GM12875 (cell line): Measurements from ENCODE around the gene VGLL4.

Experiments
- H3K4me3 ChIP-seq: one replicate; pipeline ENCODE4 v1.5.1; 2011; ENCODE audit warnings: low read depth, low read length, control low read depth
- CTCF ChIP-seq: IDR thresholded peaks from 2 replicates; pipeline ENCODE4 v1.5.1; 2011; ENCODE audit warnings: low read depth, mild to moderate bottlenecking, control low read depth, inconsistent platforms, low read length, moderate library complexity, borderline replicate concordance; ENCODE audit not compliant: insufficient read depth

VGLL4 gene

GRCh38 chr3:11555881-11556633 lies 87.7 kb downstream of the VGLL4 start:
- no peak for TF ChIP-seq CTCF

DNA sequence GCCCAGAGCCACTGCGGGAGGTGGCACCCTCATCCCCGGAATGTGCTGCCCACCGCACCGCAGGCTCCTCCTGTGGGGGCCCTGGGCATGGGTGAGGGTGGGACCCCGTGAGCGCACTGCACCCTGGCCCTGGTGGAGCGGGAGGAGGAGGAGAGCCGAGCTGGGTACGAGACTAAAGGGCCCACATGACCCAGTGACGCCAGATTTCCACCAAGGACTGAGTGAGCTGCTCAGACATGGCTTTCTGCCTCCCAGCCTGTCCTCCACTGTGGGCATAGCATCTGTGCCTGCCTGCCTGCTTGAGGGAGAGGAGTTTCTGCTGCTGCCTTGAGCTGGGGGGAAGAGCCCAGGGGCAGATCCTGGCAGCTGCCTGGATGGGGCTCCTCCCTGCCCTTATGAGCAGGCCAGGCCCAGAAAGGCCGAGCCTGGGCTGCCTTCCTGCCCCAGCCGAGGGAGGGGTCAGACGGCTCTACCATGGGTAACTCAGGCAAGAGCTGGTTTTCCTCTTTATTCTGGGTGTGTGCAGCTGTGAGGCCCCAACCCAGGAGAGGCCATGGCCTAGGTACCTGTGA lies 88.4 kb downstream of the VGLL4 start:
- no peak overlapping the region for H3K4me3 ChIP-seq
- TF ChIP-seq CTCF = no peak

More at GRCh38 chr3:11555881-11556633, 87.7 kb downstream of the VGLL4 start:
- H3K4me3 ChIP-seq = no peak overlapping the region

DNA sequence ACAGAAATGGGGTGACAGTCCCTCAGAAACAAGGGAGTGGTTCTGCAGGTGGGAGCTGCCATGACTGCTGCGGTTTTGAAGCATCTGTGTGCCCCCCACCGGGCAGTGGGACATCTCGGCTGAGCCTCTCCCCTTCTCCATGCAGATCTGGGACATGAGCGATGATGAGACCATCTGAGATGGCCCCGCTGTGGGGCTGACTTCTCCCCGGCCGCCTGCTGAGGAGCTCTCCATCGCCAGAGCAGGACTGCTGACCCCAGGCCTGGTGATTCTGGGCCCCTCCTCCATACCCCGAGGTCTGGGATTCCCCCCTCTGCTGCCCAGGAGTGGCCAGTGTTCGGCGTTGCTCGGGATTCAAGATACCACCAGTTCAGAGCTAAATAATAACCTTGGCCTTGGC lies 89.0 kb downstream of the VGLL4 start:
- H3K4me3 ChIP-seq = no peak overlapping the region
- no peak for TF ChIP-seq CTCF

GRCh38 chr3:11554236-11554610 lies 89.5 kb downstream of the VGLL4 start:
- TF ChIP-seq CTCF = no peak
- H3K4me3 ChIP-seq = no peak overlapping the region

GRCh38 chr3:11553436-11554235 lies 90.1 kb downstream of the VGLL4 start:
- no peak for TF ChIP-seq CTCF
- H3K4me3 ChIP-seq = no peak overlapping the region

GRCh38 chr3:11552289-11553264 lies 91.1 kb downstream of the VGLL4 start:
- no peak for TF ChIP-seq CTCF
- H3K4me3 ChIP-seq = no peak overlapping the region
